Posterior vena cava (tissue), 2 donors: ENCODE data around the gene ZBTB6. TPM values are rescaled to one million over a fixed set of nuclear protein-coding genes. Genes with fewer than 3 reads are reported as not detected.

ENCODE experiments used
- total RNA-seq, 2 donors: library from RNA; stranded (reverse); fragmentation: NEBNext Ultra II Directional; extraction: Animal tissue kit (Norgen Biotek cat#: 25700); gene quantifications; one replicate each; pipeline ENCODE4 v1.2.1, GENCODE V29; 2021
- donor health status: DM: yes; HTN: yes; CAD: no.
- donor health status: DM: yes; HTN: yes; CAD: no.

Gene ZBTB6
- total RNA-seq, 2 donors from 2014 or later: 7.7 to 9.0 TPM

Other genes with a start within 250 kb of the ZBTB6 start
- gene OR1L3, start 238.2 kb downstream of the ZBTB6 start, total RNA-seq: not detected
- gene OR1L4, start 189.3 kb downstream of the ZBTB6 start, total RNA-seq: not detected
- gene OR1L6, start 171.0 kb downstream of the ZBTB6 start, total RNA-seq: not detected
- gene OR5C1, start 124.4 kb downstream of the ZBTB6 start, total RNA-seq: not detected
- gene OR1K1, start 113.2 kb downstream of the ZBTB6 start, total RNA-seq: not detected
- gene PDCL, start 84.7 kb downstream of the ZBTB6 start, total RNA-seq: 10 to 100 TPM; 12.1 to 15.8 TPM
- 10 to 100 TPM; 35.1 to 46.8 TPM for gene RC3H2, start 8.0 kb downstream of the ZBTB6 start, total RNA-seq
- gene ZBTB26, start 18.2 kb upstream of the ZBTB6 start, total RNA-seq: 1 to 10 TPM; 5.4 to 5.8 TPM
- gene RABGAP1, start 27.7 kb upstream of the ZBTB6 start, total RNA-seq: 10 to 100 TPM; 64.1 to 75.4 TPM
- 1 to 10 TPM; 3.3 to 6.9 TPM for gene GPR21, start 120.3 kb upstream of the ZBTB6 start, total RNA-seq